H1 (cell line): Measurements from ENCODE around the gene TNFRSF1A. TPM values are rescaled to one million over a fixed set of nuclear protein-coding genes. Genes with fewer than 3 reads are reported as not detected.

Experiments used
- CTCF ChIA-PET: fragments of 300-600 bp; sonication (Branson Sonifier 250); formaldehyde crosslinking; loops from one replicate; lab custom pipeline; 2021; ENCODE audit not compliant: partially characterized antibody; lab: Charles Lee
- POLR2A ChIA-PET: fragments of 300-600 bp; sonication (Branson Sonifier 250); formaldehyde crosslinking; loops from one replicate; lab custom pipeline; 2021; ENCODE audit warnings: inconsistent platforms; ENCODE audit not compliant: partially characterized antibody; lab: Charles Lee
- DNase-seq, 2 experiments: peaks; one replicate each; pipeline versions ENCODE4 v3.0.0 to v3.0.0-alpha.2; 2010 to 2022; ENCODE audit warnings: low spot score in 2 of 2, low read depth in 1 of 2, mixed read lengths in 1 of 2
- FAIRE-seq: peaks from 2 replicates; lab custom pipeline; 2011; peaks lifted over from hg19 to GRCh38; lab: Jason Lieb, UNC
- H2AFZ ChIP-seq: 2 replicates; pipeline ENCODE4 v1.8.1; 2012; ENCODE audit warnings: low read length, inconsistent platforms
- H2AK5ac ChIP-seq: 2 replicates; pipeline ENCODE4 v1.6.1; 2013; ENCODE audit warnings: low read depth, low read length
- H2BK120ac ChIP-seq: replicated peaks from 2 replicates; pipeline ENCODE3; 2013; ENCODE audit warnings: low read depth, low read length, inconsistent platforms
- H2BK12ac ChIP-seq: 2 replicates; pipeline ENCODE4 v1.6.1; 2013; ENCODE audit warnings: low read depth, low read length
- H2BK15ac ChIP-seq: 2 replicates; pipeline ENCODE4 v1.6.1; 2013; ENCODE audit warnings: low read length
- H2BK20ac ChIP-seq: 2 replicates; pipeline ENCODE4 v1.6.1; 2013; ENCODE audit warnings: low read length
- H2BK5ac ChIP-seq: 2 replicates; pipeline ENCODE4 v1.6.1; 2013; ENCODE audit warnings: low read depth, low read length
- H3K14ac ChIP-seq: 2 replicates; pipeline ENCODE4 v1.6.1; 2013; ENCODE audit warnings: inconsistent platforms; ENCODE audit not compliant: insufficient read length
- H3K18ac ChIP-seq: 2 replicates; pipeline ENCODE4 v1.6.1; 2013; ENCODE audit warnings: low read length; ENCODE audit errors: extremely low read depth
- H3K23ac ChIP-seq: 2 replicates; pipeline ENCODE4 v1.6.1; 2013; ENCODE audit warnings: inconsistent platforms; ENCODE audit not compliant: insufficient read length
- H3K23me2 ChIP-seq: 2 replicates; pipeline ENCODE4 v1.6.1; 2013; ENCODE audit warnings: low read depth, low read length
- H3K27ac ChIP-seq: 2 replicates; pipeline ENCODE4 v1.6.1; 2011; ENCODE audit warnings: low read depth, low read length, inconsistent platforms
- H3K27me3 ChIP-seq, 4 experiments: replicated peaks in 1 of 4; 1 replicate in 1 of 4; 2 replicates in 3 of 4; pipeline versions ENCODE4 v1.6.1 to v1.8.1; 2011 to 2013; ENCODE audit warnings: low read length in 3 of 4, mild to moderate bottlenecking in 3 of 4, inconsistent platforms in 2 of 4, mixed read lengths in 2 of 4, moderate library complexity in 1 of 4; ENCODE audit not compliant: control insufficient read depth in 3 of 4, insufficient read depth in 3 of 4; ENCODE audit errors: extremely low read depth in 1 of 4
- H3K36me3 ChIP-seq, 4 experiments: 2 replicates each; pipeline versions ENCODE4 v1.6.1 to v1.8.1; 2011 to 2013; ENCODE audit warnings: mild to moderate bottlenecking in 4 of 4, low read length in 3 of 4, moderate library complexity in 2 of 4, control low read depth in 1 of 4, inconsistent platforms in 1 of 4; ENCODE audit not compliant: insufficient read depth in 4 of 4, control insufficient read depth in 2 of 4
- H3K4ac ChIP-seq: replicated peaks from 2 replicates; pipeline ENCODE3; 2013; ENCODE audit warnings: low read length, low read depth, mixed read lengths, inconsistent platforms; ENCODE audit not compliant: insufficient read length
- H3K4me1 ChIP-seq, 4 experiments: replicated peaks in 1 of 4; 1 replicate in 1 of 4; 2 replicates in 3 of 4; pipeline versions ENCODE4 v1.6.1 to v1.8.1; 2011 to 2013; ENCODE audit warnings: low read length in 3 of 4, inconsistent platforms in 2 of 4, mixed read lengths in 1 of 4; ENCODE audit not compliant: insufficient read depth in 4 of 4, control insufficient read depth in 3 of 4
- H3K4me2 ChIP-seq, 2 experiments: 2 replicates each; pipeline versions ENCODE4 v1.6.1 to v1.8.1; 2011 to 2013; ENCODE audit warnings: low read depth in 2 of 2, low read length in 2 of 2, control low read depth in 1 of 2, inconsistent platforms in 1 of 2, mild to moderate bottlenecking in 1 of 2; ENCODE audit not compliant: insufficient read depth in 1 of 2
- H3K4me3 ChIP-seq, 4 experiments: fragments of 200-600, 300-600 bp in 1 of 4; sonication (generic), shearing (Covaris generic), sonication (Bioruptor Twin) in 1 of 4; 2 replicates each; pipeline versions ENCODE4 v1.5.1 to v1.8.1; 2011 to 2016; ENCODE audit warnings: low read length in 4 of 4, low read depth in 3 of 4, control low read depth in 2 of 4, inconsistent platforms in 2 of 4, mild to moderate bottlenecking in 2 of 4, mixed read lengths in 1 of 4, moderate library complexity in 1 of 4; ENCODE audit not compliant: insufficient read depth in 2 of 4; ENCODE audit errors: extremely low read depth in 1 of 4
- H3K56ac ChIP-seq: replicated peaks from 2 replicates; pipeline ENCODE3; 2013; ENCODE audit warnings: low read depth, mild to moderate bottlenecking, mixed read lengths, low read length, inconsistent platforms; ENCODE audit not compliant: insufficient read length
- H3K79me1 ChIP-seq: 2 replicates; pipeline ENCODE4 v1.6.1; 2013; ENCODE audit warnings: low read depth, low read length, control low read depth
- H3K79me2 ChIP-seq, 2 experiments: 2 replicates each; pipeline versions ENCODE4 v1.6.1 to v1.8.1; 2012 to 2013; ENCODE audit warnings: low read length in 2 of 2, mild to moderate bottlenecking in 2 of 2, inconsistent platforms in 1 of 2; ENCODE audit not compliant: insufficient read depth in 2 of 2, control insufficient read depth in 1 of 2
- H3K9ac ChIP-seq, 4 experiments: replicated peaks in 1 of 4; 1 replicate in 1 of 4; 2 replicates in 3 of 4; pipeline versions ENCODE4 v1.6.1 to v1.8.1; 2011 to 2013; ENCODE audit warnings: low read depth in 3 of 4, low read length in 3 of 4, control low read depth in 2 of 4, mild to moderate bottlenecking in 2 of 4, moderate library complexity in 2 of 4, inconsistent platforms in 1 of 4; ENCODE audit errors: extremely low read depth in 1 of 4
- H3K9me3 ChIP-seq, 2 experiments: 2 replicates each; pipeline versions ENCODE4 v1.6.1 to v1.8.1; 2012 to 2013; ENCODE audit warnings: mild to moderate bottlenecking in 2 of 2, moderate library complexity in 2 of 2, control low read depth in 1 of 2, inconsistent platforms in 1 of 2, low read depth in 1 of 2, low read length in 1 of 2, mixed read lengths in 1 of 2; ENCODE audit not compliant: insufficient read depth in 2 of 2
- H4K20me1 ChIP-seq, 2 experiments: replicated peaks in 1 of 2; 2 replicates each; pipeline versions ENCODE3 to v1.8.1; 2011 to 2013; ENCODE audit warnings: inconsistent platforms in 2 of 2, low read length in 2 of 2, mild to moderate bottlenecking in 1 of 2; ENCODE audit not compliant: insufficient read depth in 2 of 2, control insufficient read depth in 1 of 2
- H4K5ac ChIP-seq: 2 replicates; pipeline ENCODE4 v1.6.1; 2013; ENCODE audit warnings: low read length, low read depth, mixed read lengths, inconsistent platforms; ENCODE audit not compliant: insufficient read length
- H4K8ac ChIP-seq: 2 replicates; pipeline ENCODE4 v1.8.0; 2013; ENCODE audit warnings: mild to moderate bottlenecking, moderate library complexity, low read length, inconsistent platforms; ENCODE audit not compliant: insufficient read depth; ENCODE audit errors: extremely low read depth
- H4K91ac ChIP-seq: replicated peaks from 2 replicates; pipeline ENCODE3; 2013; ENCODE audit warnings: low read length, mixed read lengths, inconsistent platforms; ENCODE audit not compliant: insufficient read length
- CBX8 ChIP-seq: fragments of 300-800, 300-1000 bp; sonication (generic); IDR thresholded peaks from 2 replicates; pipeline ENCODE4 v1.7.1; 2016; ENCODE audit warnings: low read depth, low read length, borderline replicate concordance
- CHD2 ChIP-seq: IDR thresholded peaks from 2 replicates; pipeline ENCODE4 v1.6.1; 2012; ENCODE audit warnings: low read length, improper control_type of control experiment
- EGR1 ChIP-seq: IDR thresholded peaks from 2 replicates; pipeline ENCODE4 v1.6.1; 2011; ENCODE audit warnings: low read depth, low read length, borderline replicate concordance
- KDM4A ChIP-seq: IDR thresholded peaks from one replicate; pipeline ENCODE4 v1.7.1; 2012; ENCODE audit warnings: low read depth, mild to moderate bottlenecking, moderate library complexity, low read length, inconsistent platforms; ENCODE audit not compliant: severe bottlenecking
- PHF8 ChIP-seq: fragments of 200-600 bp; sonication (generic); conservative IDR thresholded peaks from 2 replicates; pipeline ENCODE4 v1.7.1; 2012; ENCODE audit warnings: low read depth, mild to moderate bottlenecking, inconsistent platforms, low read length, moderate library complexity
- SIX5 ChIP-seq: IDR thresholded peaks from 2 replicates; pipeline ENCODE4 v1.6.1; 2011; ENCODE audit warnings: mild to moderate bottlenecking, low read depth, low read length
- SP1 ChIP-seq: IDR thresholded peaks from 2 replicates; pipeline ENCODE4 v1.6.1; 2011; ENCODE audit warnings: low read depth, low read length
- TAF7 ChIP-seq: optimal IDR thresholded peaks from 2 replicates; pipeline ENCODE3; 2011; ENCODE audit warnings: low read depth, mild to moderate bottlenecking, inconsistent platforms, low read length, moderate library complexity, borderline replicate concordance
- TBP ChIP-seq: IDR thresholded peaks from 2 replicates; pipeline ENCODE4 v1.6.1; 2011; ENCODE audit warnings: low read depth, low read length, improper control_type of control experiment
- ZNF274 ChIP-seq: IDR thresholded peaks from 2 replicates; pipeline ENCODE4 v1.7.0; 2012; ENCODE audit warnings: low read length, borderline replicate concordance; ENCODE audit errors: extremely low read depth
- WGBS, 2 experiments: shearing (Covaris generic) in 1 of 2; methylation state at CpG; one replicate each; pipeline versions ENCODE4 v1.1.6 to v1.1.7; 2013 to 2015; ENCODE audit warnings: low lambda C conversion rate in 2 of 2, mixed read lengths in 2 of 2, inconsistent platforms in 1 of 2, low coverage in 1 of 2, missing lambda C conversion rate in 1 of 2; ENCODE audit not compliant: insufficient replicate concordance in 2 of 2, insufficient coverage in 1 of 2, insufficient read length in 1 of 2; ENCODE audit errors: extremely low coverage in 1 of 2, missing lambda C conversion rate in 1 of 2; 5-methylcytosine and 5-hydroxymethylcytosine counted together
- polyA plus RNA-seq, 7 experiments: library from polyadenylated mRNA; depleted of rRNA in 3 of 7; stranded (reverse) in 5 of 7; unstranded in 2 of 7; fragments of >200 nt in 5 of 7; fragments of 200-250 nt in 2 of 7; gene quantifications; 1 replicate in 5 of 7; 2 replicates in 1 of 7; 4 replicates in 1 of 7; pipeline versions ENCODE4 v1.2.1 to v1.2.3, GENCODE V29; 2011 to 2013; ENCODE audit warnings: missing spikeins in 2 of 7, mixed read lengths in 2 of 7
- total RNA-seq: library from RNA; stranded (reverse); fragmentation: NEBNext Ultra II Directional; extraction: Animal tissue kit (Norgen Biotek cat#: 25700); gene quantifications from 2 replicates; pipeline ENCODE4 v1.2.1, GENCODE V29; 2021
- TF ChIP-seq, protein P1 (sequence below): IDR thresholded peaks from 2 replicates; pipeline ENCODE4 v1.6.1; 2012; ENCODE audit warnings: low read length, inconsistent platforms
- TF ChIP-seq, protein P2 (sequence below): IDR thresholded peaks from 2 replicates; pipeline ENCODE4 v1.6.1; 2012; ENCODE audit warnings: inconsistent platforms

The TNFRSF1A gene
- total and polyA plus RNA-seq, 2 of the 8 experiments (the other 6 are each of a cell fraction or from before 2014, with no cell fraction given) = 28.7 to 42.1 TPM

DNA sequence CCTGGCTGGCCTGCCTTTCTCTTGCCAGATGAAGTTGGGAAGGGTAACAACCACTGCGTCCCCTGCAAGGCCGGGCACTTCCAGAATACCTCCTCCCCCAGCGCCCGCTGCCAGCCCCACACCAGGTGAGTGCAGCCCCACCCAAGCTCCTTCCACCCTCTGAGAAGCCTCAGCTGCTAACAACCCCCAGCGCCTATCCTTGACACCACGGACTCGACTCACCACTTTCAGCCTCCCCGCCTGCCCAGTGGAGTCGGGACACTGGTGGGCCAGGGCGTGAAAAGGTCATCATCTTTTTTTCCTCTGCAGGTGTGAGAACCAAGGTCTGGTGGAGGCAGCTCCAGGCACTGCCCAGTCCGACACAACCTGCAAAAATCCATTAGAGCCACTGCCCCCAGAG lies 44.2 kb upstream of the TNFRSF1A start:
- Histone ChIP-seq H3K79me2 (no peaks in the 10 kb centered on the region), H2BK20ac (no peak overlapping the region), H3K79me1 (no peaks in the 10 kb centered on the region), H2BK5ac (no peak overlapping the region), H2BK12ac (no peak overlapping the region), H3K18ac (no peak overlapping the region), H3K4ac (no peak overlapping the region), H3K9ac (no peak overlapping the region), H3K27ac (no peak overlapping the region), H3K14ac (no peak overlapping the region), H2BK15ac (no peak overlapping the region), H3K4me3 (no peak overlapping the region), H3K9me3 (no peaks in the 10 kb centered on the region), H4K91ac (no peak overlapping the region), H3K27me3 (peaks cover 0 to 26% (median 20%) of the 10 kb centered on the region in 4 experiments; a peak in 6 of 7 replicates), H4K5ac (no peak overlapping the region), H3K23ac (no peak overlapping the region), H4K8ac (no peak overlapping the region), H3K36me3 (no peaks in the 10 kb centered on the region), H3K4me2 (no peak overlapping the region), H4K20me1 (no peaks in the 10 kb centered on the region), H3K4me1 (peaks cover 0 to 25% (median 20%) of the 10 kb centered on the region in 4 experiments; a peak in 6 of 7 replicates), H2AFZ (no peak overlapping the region), H2BK120ac (no peak overlapping the region), H2AK5ac (no peak overlapping the region), H3K23me2 (peaks cover 1% of the 10 kb centered on the region; the same call in 1 of the 2 replicates), H3K56ac (no peak overlapping the region)
- DNase-seq (no peak), FAIRE-seq (no peak)
- CTCF ChIA-PET = interaction anchor here (1.0 to 3.0 kb wide), 4 partner anchors 15 to 79 kb away, joined by 3 to 13 read pairs (median 8); partner anchors contain the start of gene CD27
- 91% methylated on average over 7 of the region's 11 CpGs; no CpG with 5 or more reads in 1 of the 2 experiments for WGBS, 2 experiments
- POLR2A ChIA-PET = interaction anchor here (1.5 to 6.8 kb wide), 3 partner anchors 12 to 83 kb away, joined by 4 to 57 read pairs (median 8); partner anchors contain the start of genes SCNN1A and VAMP1
- TF ChIP-seq TAF7 (no peak), EGR1 (no peak), KDM4A (no peak), PHF8 (no peak), SP1 (no peak), ZNF274 (no peak), TBP (no peak), CHD2 (no peak), SIX5 (no peak), CBX8 (no peak)
- TF ChIP-seq, protein P1, sequence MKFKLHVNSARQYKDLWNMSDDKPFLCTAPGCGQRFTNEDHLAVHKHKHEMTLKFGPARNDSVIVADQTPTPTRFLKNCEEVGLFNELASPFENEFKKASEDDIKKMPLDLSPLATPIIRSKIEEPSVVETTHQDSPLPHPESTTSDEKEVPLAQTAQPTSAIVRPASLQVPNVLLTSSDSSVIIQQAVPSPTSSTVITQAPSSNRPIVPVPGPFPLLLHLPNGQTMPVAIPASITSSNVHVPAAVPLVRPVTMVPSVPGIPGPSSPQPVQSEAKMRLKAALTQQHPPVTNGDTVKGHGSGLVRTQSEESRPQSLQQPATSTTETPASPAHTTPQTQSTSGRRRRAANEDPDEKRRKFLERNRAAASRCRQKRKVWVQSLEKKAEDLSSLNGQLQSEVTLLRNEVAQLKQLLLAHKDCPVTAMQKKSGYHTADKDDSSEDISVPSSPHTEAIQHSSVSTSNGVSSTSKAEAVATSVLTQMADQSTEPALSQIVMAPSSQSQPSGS = no peak
- TF ChIP-seq, protein P2, sequence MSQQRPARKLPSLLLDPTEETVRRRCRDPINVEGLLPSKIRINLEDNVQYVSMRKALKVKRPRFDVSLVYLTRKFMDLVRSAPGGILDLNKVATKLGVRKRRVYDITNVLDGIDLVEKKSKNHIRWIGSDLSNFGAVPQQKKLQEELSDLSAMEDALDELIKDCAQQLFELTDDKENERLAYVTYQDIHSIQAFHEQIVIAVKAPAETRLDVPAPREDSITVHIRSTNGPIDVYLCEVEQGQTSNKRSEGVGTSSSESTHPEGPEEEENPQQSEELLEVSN = no peak
